GM21528 (cell line): Measurements from ENCODE around the gene KLF12.
A peak's percentile ranks its signal among the peaks of the same experiment; 100 is the strongest.

Experiments used
- ATAC-seq: cut with Tn5 transposase; IDR thresholded peaks from one replicate; pipeline ENCODE4 v1.9.1; 2021; ENCODE audit warnings: mild to moderate bottlenecking, moderate library complexity; ENCODE audit not compliant: unreplicated experiment, low FRiP score

Gene KLF12

GRCh38 chr13:74135326-74136083, 1.3 kb upstream of the KLF12 start:
- ATAC-seq: peak; percentile 49

- peak; percentile 35 for ATAC-seq
Measured at GRCh38 chr13:74134777-74135325, 647 bp upstream of the KLF12 start.

DNA sequence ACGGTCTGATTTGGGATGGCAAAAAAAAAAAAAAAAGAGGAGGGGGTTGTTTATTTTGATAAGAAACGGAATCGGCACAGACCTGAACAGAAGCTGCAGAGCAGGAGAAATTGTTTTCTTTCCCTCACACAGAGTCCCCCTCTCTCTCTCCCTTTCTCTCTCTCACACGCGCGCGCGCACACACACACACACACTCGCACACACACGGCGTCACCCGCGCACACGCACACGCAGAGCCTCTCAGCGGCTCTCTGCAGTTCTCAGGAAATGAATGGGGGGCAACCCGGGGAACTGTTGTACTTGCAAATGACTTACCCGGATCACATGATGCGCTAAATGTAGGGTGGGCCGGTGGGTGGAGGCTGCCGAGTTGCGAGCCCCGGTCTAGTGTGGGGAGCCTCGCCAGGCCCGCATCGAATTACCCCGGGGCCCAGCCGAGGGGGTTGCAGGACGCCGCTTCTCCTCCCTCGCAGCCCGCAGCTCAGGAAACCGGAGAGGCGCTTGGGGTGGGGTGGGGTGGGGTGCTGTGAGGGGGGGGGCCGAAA, 475 bp downstream of the KLF12 start:
- peak; percentile 44 for ATAC-seq

GRCh38 chr13:74132776-74133656, 1.2 kb downstream of the KLF12 start:
- ATAC-seq: no peak

- ATAC-seq: no peak
Measured at GRCh38 chr13:74132152-74132775, 1.9 kb downstream of the KLF12 start.

- no peak for ATAC-seq
Measured at GRCh38 chr13:74131227-74131626, 3.0 kb downstream of the KLF12 start.

GRCh38 chr13:74129500-74130191, 4.6 kb downstream of the KLF12 start:
- ATAC-seq: no peak

- no peak for ATAC-seq
Measured at GRCh38 chr13:74128156-74128767, 5.9 kb downstream of the KLF12 start.

DNA sequence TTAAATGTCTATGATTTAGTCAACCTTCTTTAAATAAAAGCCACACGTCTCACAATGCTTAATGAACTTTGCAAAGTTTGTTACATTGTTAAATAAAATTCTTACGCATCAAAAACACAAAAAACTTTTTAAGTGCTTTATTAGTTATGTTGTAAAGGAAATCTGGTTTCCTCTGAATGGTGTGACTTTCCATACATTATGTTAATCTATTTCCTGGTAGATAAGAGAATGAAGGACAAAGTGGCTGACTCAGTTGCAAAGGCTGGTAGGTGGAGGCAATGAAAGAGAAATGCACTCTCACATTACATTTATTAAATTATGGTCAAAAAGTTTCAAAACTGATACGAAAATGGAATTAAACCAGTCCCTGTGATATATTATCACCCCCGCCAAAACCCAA, 15.9 kb downstream of the KLF12 start:
- ATAC-seq: no peak

- no peak for ATAC-seq
Measured at GRCh38 chr13:74117207-74117705, 16.9 kb downstream of the KLF12 start.

- ATAC-seq: no peak
Measured at GRCh38 chr13:74115133-74115532, 19.1 kb downstream of the KLF12 start.

DNA sequence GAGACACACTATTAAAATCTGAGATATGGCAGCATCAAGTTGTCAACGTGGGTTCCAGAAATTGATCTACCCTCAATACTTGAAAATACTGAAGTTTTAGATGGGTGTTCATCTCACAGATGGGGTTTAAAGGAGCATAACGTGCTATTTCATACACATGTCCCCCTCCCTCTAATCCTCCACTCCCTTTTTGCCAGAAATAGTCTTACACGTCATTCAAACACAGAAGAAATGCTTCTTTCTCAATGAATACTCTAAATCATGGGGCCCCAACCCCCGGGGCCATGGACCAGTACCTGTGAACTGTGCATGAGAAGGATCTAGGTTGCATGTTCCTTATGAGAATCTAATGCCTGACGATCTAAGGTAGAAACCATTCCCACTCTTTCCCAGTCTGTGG, 19.6 kb downstream of the KLF12 start:
- ATAC-seq: no peak

GRCh38 chr13:74114202-74114601, 20.0 kb downstream of the KLF12 start:
- ATAC-seq: no peak

DNA sequence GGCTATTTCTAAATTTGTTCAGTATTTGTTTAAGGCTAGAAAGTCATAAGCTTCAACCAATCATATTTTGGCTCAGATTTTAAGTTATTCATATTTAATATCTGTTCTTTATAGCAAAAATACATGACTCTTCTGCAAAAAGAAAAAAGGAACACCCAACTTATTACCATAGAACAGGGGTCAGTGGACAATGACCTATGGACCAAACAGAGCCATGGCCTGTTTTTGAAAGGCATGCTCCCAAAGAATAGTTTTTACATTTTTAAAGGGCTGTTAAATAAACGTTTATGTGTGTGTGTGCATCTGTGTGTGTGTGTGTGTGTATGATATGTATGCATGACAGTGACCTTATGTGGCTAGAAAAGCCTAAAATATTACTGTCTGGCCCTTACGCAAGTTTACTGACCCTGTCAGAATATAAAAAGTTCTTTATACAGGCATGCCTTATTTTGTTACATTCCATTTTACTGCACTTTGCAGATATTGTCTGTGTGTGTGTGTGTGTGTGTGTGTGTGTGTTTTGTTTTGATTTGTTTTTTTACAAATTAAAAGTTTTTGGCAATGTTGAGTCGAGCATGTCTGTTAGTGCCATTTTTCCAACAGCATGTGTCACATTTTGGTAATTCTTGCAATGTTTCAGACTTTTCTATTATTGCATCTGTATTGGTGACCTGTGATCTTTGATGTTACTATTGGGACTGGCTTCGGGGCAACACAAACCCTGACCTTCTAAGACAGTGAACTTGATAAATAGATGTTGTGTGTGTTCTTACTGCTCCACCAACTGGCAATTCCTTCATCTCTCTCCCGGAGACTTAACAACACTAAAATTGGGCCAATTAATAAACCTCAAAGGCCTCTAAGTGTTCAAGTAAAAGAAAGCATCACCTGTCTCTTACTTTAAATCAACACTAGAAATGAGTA, 22.0 kb downstream of the KLF12 start:
- no peak for ATAC-seq

DNA sequence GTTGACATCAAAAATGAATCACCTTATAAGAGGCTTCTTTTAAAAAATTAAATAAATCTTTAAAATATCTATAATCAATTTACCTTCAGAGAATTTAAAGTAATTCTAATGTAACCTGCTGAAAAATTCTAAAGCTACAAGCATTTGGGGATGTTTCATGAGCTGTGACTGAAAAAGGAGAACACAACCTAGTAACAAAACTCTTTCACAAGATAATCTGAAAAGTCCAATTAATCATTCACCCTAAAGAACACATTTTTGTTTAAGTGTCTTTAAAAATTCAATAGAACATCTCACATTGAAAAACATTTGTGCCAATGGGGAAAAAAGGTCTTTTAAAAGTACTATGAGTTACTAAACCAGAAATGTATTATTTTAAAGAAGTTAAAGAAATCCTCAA, 22.8 kb downstream of the KLF12 start:
- ATAC-seq: no peak

- no peak for ATAC-seq
Measured at GRCh38 chr13:74110053-74110452, 24.2 kb downstream of the KLF12 start.

DNA sequence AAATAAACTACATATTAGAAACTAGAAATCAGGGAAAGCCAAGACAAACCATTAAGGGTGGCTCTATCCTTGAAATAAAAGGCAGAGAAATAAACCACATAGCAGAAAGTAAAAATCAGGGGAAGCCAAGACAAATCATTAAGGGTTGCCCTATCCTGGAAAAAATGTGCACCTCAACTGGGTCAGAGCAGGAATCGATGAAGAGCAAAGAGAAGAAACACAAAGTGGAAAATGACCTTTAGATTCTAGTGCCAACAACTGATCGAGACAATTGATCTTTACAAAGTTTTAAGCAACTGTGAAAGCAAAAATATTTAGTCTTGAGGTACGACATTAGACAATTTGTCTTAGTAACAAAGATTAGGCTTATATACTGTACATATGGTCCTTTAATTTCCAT, 26.6 kb downstream of the KLF12 start:
- ATAC-seq: no peak

GRCh38 chr13:74105871-74106270, 28.3 kb downstream of the KLF12 start:
- ATAC-seq: no peak
